PC-9 (cell line): ENCODE measurements around the gene WDR17. TPM values are rescaled to one million over a fixed set of nuclear protein-coding genes. Genes with fewer than 3 reads are reported as not detected.

Source experiments
- BruUV-seq: library from RNA; stranded (reverse); fragments of 400-500 nt; replicated peaks from 2 replicates; lab custom pipeline; 2021; lab: Mats Ljungman, UMichigan
- CTCF ChIA-PET: fragments of 300-600 bp; sonication (Branson Sonifier 250); formaldehyde crosslinking; loops from one replicate; lab custom pipeline; 2022; ENCODE audit warnings: antibody characterized with exemption; lab: Charles Lee
- POLR2A ChIA-PET: fragments of 300-600 bp; sonication (Branson Sonifier 250); formaldehyde crosslinking; loops from one replicate; lab custom pipeline; 2022; ENCODE audit warnings: antibody characterized with exemption; ENCODE audit not compliant: unreplicated experiment; lab: Charles Lee
- DNase-seq, 2 experiments: peaks; one replicate each; pipeline versions ENCODE4 v3.0.0 to v3.0.0-alpha.2; 2015 to 2022; ENCODE audit warnings: mixed read lengths in 1 of 2
- H2AFZ ChIP-seq: fragments of 200-600 bp; sonication (generic); 2 replicates; pipeline ENCODE4 v1.8.1; 2017; ENCODE audit warnings: antibody characterized with exemption
- H3F3A ChIP-seq: fragments of 200-600 bp; sonication (generic); 2 replicates; pipeline ENCODE4 v1.8.1; 2017; ENCODE audit warnings: antibody characterized with exemption, mild to moderate bottlenecking, low read depth; ENCODE audit not compliant: insufficient read depth
- H3K27ac ChIP-seq: fragments of 200-600 bp; sonication (generic); 2 replicates; pipeline ENCODE4 v1.6.1; 2016; ENCODE audit warnings: mixed run types
- H3K27me3 ChIP-seq: fragments of 200-600 bp; sonication (generic); 2 replicates; pipeline ENCODE4 v1.6.1; 2016; ENCODE audit warnings: low read depth, mixed run types; ENCODE audit not compliant: insufficient read depth
- H3K36me3 ChIP-seq: fragments of 200-600 bp; sonication (generic); 2 replicates; pipeline ENCODE4 v1.6.1; 2016; ENCODE audit warnings: low read depth, mixed run types
- H3K4me1 ChIP-seq: fragments of 200-600 bp; sonication (generic); replicated peaks from 2 replicates; pipeline ENCODE4 v1.6.1; 2016; ENCODE audit warnings: mixed run types; ENCODE audit not compliant: insufficient read depth
- H3K4me2 ChIP-seq: fragments of 200-600 bp; sonication (generic); 2 replicates; pipeline ENCODE4 v1.6.1; 2017; ENCODE audit warnings: mixed run types
- H3K4me3 ChIP-seq: fragments of 200-600 bp; sonication (generic); 2 replicates; pipeline ENCODE4 v1.6.1; 2016; ENCODE audit warnings: mixed run types
- H3K79me2 ChIP-seq: fragments of 200-600 bp; sonication (generic); 2 replicates; pipeline ENCODE4 v1.6.1; 2017; ENCODE audit warnings: low read depth, mixed run types
- H3K9me2 ChIP-seq: fragments of 200-600 bp; sonication (generic); 2 replicates; pipeline ENCODE4 v1.8.1; 2017; ENCODE audit warnings: mild to moderate bottlenecking; ENCODE audit not compliant: insufficient read depth
- H3K9me3 ChIP-seq: fragments of 200-600 bp; sonication (generic); 2 replicates; pipeline ENCODE4 v1.8.1; 2016; ENCODE audit warnings: low read depth; ENCODE audit not compliant: insufficient read depth
- H4K20me1 ChIP-seq: fragments of 200-600 bp; sonication (generic); 2 replicates; pipeline ENCODE4 v1.8.1; 2017; ENCODE audit not compliant: insufficient read depth
- CTCF ChIP-seq: fragments of 200-600 bp; sonication (generic); conservative IDR thresholded peaks from 2 replicates; pipeline ENCODE4 v1.6.1; 2017; ENCODE audit warnings: mixed run types, antibody characterized with exemption, mild to moderate bottlenecking, moderate library complexity
- EZH2 ChIP-seq: fragments of 200-600 bp; sonication (generic); IDR thresholded peaks from 2 replicates; pipeline ENCODE4 v1.8.0; 2017; ENCODE audit warnings: antibody characterized with exemption, low read depth
- intact Hi-C: fragments of 100-400 bp; cut with micrococcal nuclease; formaldehyde crosslinking; loops from one replicate; pipeline ENCODE4 v1.10.0; 2022; ENCODE audit not compliant: unreplicated experiment
- total RNA-seq: library from RNA; stranded (reverse); gene quantifications from 2 replicates; pipeline ENCODE4 v1.2.3, GENCODE V29; 2021

WDR17 gene
- total RNA-seq, 1 experiment from 2014 or later: 2.2 TPM

GRCh38 chr4:176186671-176187395, 121.2 kb downstream of the WDR17 start:
- BruUV-seq: no TSS peak
- Histone ChIP-seq H2AFZ (no peak overlapping the region), H3K4me2 (no peak overlapping the region), H3K27me3 (no peaks in the 10 kb centered on the region), H3K9me3 (no peaks in the 10 kb centered on the region), H3K4me3 (no peak overlapping the region), H3F3A (no peaks in the 10 kb centered on the region), H3K9me2 (no peaks in the 10 kb centered on the region), H4K20me1 (no peaks in the 10 kb centered on the region), H3K4me1 (no peaks in the 10 kb centered on the region), H3K36me3 (no peaks in the 10 kb centered on the region), H3K79me2 (no peaks in the 10 kb centered on the region), H3K27ac (no peak overlapping the region)
- intact Hi-C loops: no loop called here
- ChIA-PET CTCF (no interaction called here), POLR2A (no interaction called here)
- TF ChIP-seq CTCF: no peak
- TF ChIP-seq EZH2: no peak
- DNase-seq: no peak

- Histone ChIP-seq H4K20me1 (no peaks in the 10 kb centered on the region), H3F3A (no peaks in the 10 kb centered on the region), H3K9me2 (no peaks in the 10 kb centered on the region), H3K27ac (no peak overlapping the region), H3K9me3 (no peaks in the 10 kb centered on the region), H3K4me2 (no peak overlapping the region), H3K36me3 (no peaks in the 10 kb centered on the region), H3K79me2 (no peaks in the 10 kb centered on the region), H3K27me3 (no peaks in the 10 kb centered on the region), H3K4me3 (no peak overlapping the region), H2AFZ (no peak overlapping the region), H3K4me1 (no peaks in the 10 kb centered on the region)
- POLR2A ChIA-PET: no interaction called here
- CTCF ChIA-PET: no interaction called here
- TF ChIP-seq CTCF (no peak), EZH2 (no peak)
- intact Hi-C loops: no loop called here
- DNase-seq: no peak
- BruUV-seq: no TSS peak
Observed at GRCh38 chr4:176187624-176188023, 122.0 kb downstream of the WDR17 start.

- Histone ChIP-seq H2AFZ (no peak overlapping the region), H3K27me3 (no peaks in the 10 kb centered on the region), H3K27ac (no peak overlapping the region), H3K79me2 (no peaks in the 10 kb centered on the region), H4K20me1 (no peaks in the 10 kb centered on the region), H3K9me2 (no peaks in the 10 kb centered on the region), H3K9me3 (no peaks in the 10 kb centered on the region), H3K4me2 (no peak overlapping the region), H3K36me3 (no peaks in the 10 kb centered on the region), H3K4me1 (no peaks in the 10 kb centered on the region), H3F3A (no peaks in the 10 kb centered on the region), H3K4me3 (no peak overlapping the region)
- BruUV-seq: no TSS peak
- ChIA-PET CTCF (no interaction called here), POLR2A (no interaction called here)
- TF ChIP-seq CTCF: no peak
- TF ChIP-seq EZH2: no peak
- no peak for DNase-seq
- intact Hi-C loops: no loop called here
Observed at GRCh38 chr4:176188654-176189053, 123.0 kb downstream of the WDR17 start.
